ENCODE data around the gene DCHS1.

DNA sequence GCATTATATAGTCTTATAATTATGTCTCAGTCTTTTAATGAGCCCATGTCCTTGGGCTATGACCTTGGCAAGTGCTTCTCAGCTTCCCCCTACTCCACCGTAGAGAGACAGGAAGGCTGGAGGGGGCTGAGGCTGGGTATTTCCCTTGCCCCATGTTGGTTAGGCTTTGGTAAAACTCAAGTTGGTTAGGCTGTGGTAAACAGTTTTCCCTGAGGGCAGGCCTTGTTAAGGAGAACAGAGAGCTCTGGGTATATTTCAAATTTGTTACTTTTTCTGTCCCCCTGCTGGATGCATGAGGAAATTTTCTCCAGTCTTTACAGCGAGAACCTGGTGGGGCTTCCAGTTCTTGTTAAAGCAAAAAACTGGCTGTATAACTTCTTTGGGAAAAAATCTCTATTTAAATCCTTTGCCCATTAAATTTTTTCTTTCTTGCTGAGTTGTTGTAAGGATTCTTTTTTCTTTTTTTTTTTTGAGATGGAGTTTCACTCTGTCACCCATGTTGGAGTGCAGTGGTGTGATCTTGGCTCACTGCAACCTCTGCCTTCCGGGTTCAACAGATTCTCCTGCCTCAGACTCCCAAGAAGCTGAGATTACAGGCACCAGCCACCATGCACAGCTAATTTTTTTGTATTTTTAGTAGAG is 12.2 kb upstream of the DCHS1 start:
- peak; percentile 44 for TF ChIP-seq CTCF (IDR thresholded peaks at IDR 0.05; ENCODE audit: poor library complexity)
- no peak for TF ChIP-seq EZH2 (IDR thresholded peaks at IDR 0.05; ENCODE audit: borderline replicate concordance)

Measured in hepatocyte (in vitro differentiated cells).